Thyroid gland (tissue), 4 donors: Measurements from ENCODE around the gene EYS.

ENCODE experiments used
- CTCF ChIP-seq, 6 experiments: fragments of 200-600 bp in 3 of 6; fragments of 450-650 bp in 3 of 6; sonication (generic) in 3 of 6; IDR thresholded peaks; one replicate each; pipeline ENCODE4 v1.5.1; 2016 to 2019; ENCODE audit warnings: antibody characterized with exemption in 6 of 6, mild to moderate bottlenecking in 2 of 6, inconsistent platforms in 1 of 6, moderate library complexity in 1 of 6
- POLR2A ChIP-seq, 2 donors: fragments of 450-650 bp; IDR thresholded peaks; one replicate each; pipeline ENCODE4 v1.6.1; 2017; ENCODE audit warnings: antibody characterized with exemption in 2 of 2, mild to moderate bottlenecking in 2 of 2, moderate library complexity in 1 of 2

GRCh38 chr6:64477391-64477790, 1229.6 kb downstream of the EYS start:
- TF ChIP-seq CTCF (IDR thresholded peaks at IDR 0.05) (no peak), POLR2A (IDR thresholded peaks at IDR 0.05) (no peak)
